IgD-negative memory B cell (primary cell): ENCODE data around the gene CRISP2. TPM values are rescaled to one million over a fixed set of nuclear protein-coding genes. Genes with fewer than 3 reads are reported as not detected.
"Not testable (repeated sequence)": the region's sequence is repeated elsewhere in the genome, so short reads cannot be mapped to it uniquely, and the experiment has no call there.

ENCODE experiments used
- H3K27ac Mint-ChIP-seq, 3 donors: one replicate each; pipeline ENCODE4 v1.8.0; 2020 to 2022; ENCODE audit warnings: mild to moderate bottlenecking in 3 of 3, mixed read lengths in 3 of 3, moderate library complexity in 1 of 3
- H3K27me3 Mint-ChIP-seq: one replicate; pipeline ENCODE4 v1.8.0; 2021; ENCODE audit warnings: mixed read lengths
- H3K36me3 Mint-ChIP-seq: one replicate; pipeline ENCODE4 v1.8.0; 2020; ENCODE audit warnings: mild to moderate bottlenecking, mixed read lengths
- H3K4me1 Mint-ChIP-seq, 3 donors: one replicate each; pipeline ENCODE4 v1.8.0; 2020 to 2022; ENCODE audit warnings: mixed read lengths in 3 of 3, mild to moderate bottlenecking in 1 of 3
- H3K4me3 Mint-ChIP-seq, 4 donors: one replicate each; pipeline ENCODE4 v1.8.0; 2020 to 2022; ENCODE audit warnings: mild to moderate bottlenecking in 4 of 4, mixed read lengths in 4 of 4, moderate library complexity in 3 of 4
- H3K9me3 Mint-ChIP-seq, 3 donors: one replicate each; pipeline ENCODE4 v1.8.0; 2020 to 2021; ENCODE audit warnings: mixed read lengths in 3 of 3, mild to moderate bottlenecking in 1 of 3
- polyA plus RNA-seq: library from polyadenylated mRNA; unstranded; fragments of 300-500 nt; fragmentation: Illumina TruSeq; gene quantifications from one replicate; pipeline ENCODE4 v1.2.3, GENCODE V29; 2021

The CRISP2 gene
- not detected for polyA plus RNA-seq

- Mint-ChIP-seq H3K9me3 (peaks cover 5 to 8% (median 7%) of the 10 kb centered on the region in 3 donors), H3K4me1 (no peaks in the 10 kb centered on the region), H3K27me3 (no peaks in the 10 kb centered on the region), H3K36me3 (no peaks in the 10 kb centered on the region), H3K4me3 (no peak within 1 kb of the TSS), H3K27ac (peak within 1 kb of the TSS in 1 of 3 donors; percentile 6)
These were observed at the start of gene CRISP2 for GRCh38 chr6:49713346-49713745. TSS of gene CRISP2 (minus strand) at chr6:49713543. CDS start at chr6:49709196, 4,347 bp downstream.

GRCh38 chr6:49744259-49744658 is 30.9 kb upstream of the CRISP2 start, which contains the start of gene CRISP3:
TSS of gene CRISP3 (minus strand) at chr6:49744388. CDS start at chr6:49744367, 21 bp downstream.
- no peak within 1 kb of the TSS for H3K4me3 Mint-ChIP-seq
- no peaks in the 10 kb centered on the region for H3K4me1 Mint-ChIP-seq
- H3K27ac Mint-ChIP-seq = no peak within 1 kb of the TSS
- H3K9me3 Mint-ChIP-seq = peaks cover under 1 to 6% (median 2%) of the 10 kb centered on the region in 3 donors
- no peaks in the 10 kb centered on the region for H3K36me3 Mint-ChIP-seq
- H3K27me3 Mint-ChIP-seq = no peaks in the 10 kb centered on the region

GRCh38 chr6:49743429-49743828 is 30.1 kb upstream of the CRISP2 start:
- Mint-ChIP-seq H3K27ac (no peak overlapping the region), H3K9me3 (peaks cover 0 to 6% (median 0%) of the 10 kb centered on the region in 3 donors), H3K4me1 (no peaks in the 10 kb centered on the region), H3K4me3 (no peak overlapping the region), H3K36me3 (no peaks in the 10 kb centered on the region), H3K27me3 (no peaks in the 10 kb centered on the region)

GRCh38 chr6:49739423-49739822 is 26.1 kb upstream of the CRISP2 start:
- Mint-ChIP-seq H3K4me1 (no peaks in the 10 kb centered on the region), H3K36me3 (no peaks in the 10 kb centered on the region), H3K4me3 (no peak overlapping the region), H3K9me3 (peaks cover 0 to 2% (median 0%) of the 10 kb centered on the region in 3 donors), H3K27ac (no peak overlapping the region), H3K27me3 (no peaks in the 10 kb centered on the region)

GRCh38 chr6:49736017-49736508 is 22.7 kb upstream of the CRISP2 start:
- no peaks in the 10 kb centered on the region for H3K4me1 Mint-ChIP-seq
- H3K27ac Mint-ChIP-seq = no peak overlapping the region
- H3K36me3 Mint-ChIP-seq = no peaks in the 10 kb centered on the region
- H3K27me3 Mint-ChIP-seq = no peaks in the 10 kb centered on the region
- no peak overlapping the region for H3K4me3 Mint-ChIP-seq
- H3K9me3 Mint-ChIP-seq = peaks cover 0 to 1% (median 0%) of the 10 kb centered on the region in 3 donors

GRCh38 chr6:49733680-49734079 is 20.3 kb upstream of the CRISP2 start:
- Mint-ChIP-seq H3K4me1 (no peaks in the 10 kb centered on the region), H3K27ac (no peak overlapping the region), H3K36me3 (no peaks in the 10 kb centered on the region), H3K27me3 (no peaks in the 10 kb centered on the region), H3K9me3 (peaks cover 0 to 4% (median 2%) of the 10 kb centered on the region in 3 donors), H3K4me3 (no peak overlapping the region)

- Mint-ChIP-seq H3K27ac (no peak overlapping the region), H3K4me3 (no peak overlapping the region), H3K36me3 (no peaks in the 10 kb centered on the region), H3K4me1 (no peaks in the 10 kb centered on the region), H3K9me3 (peaks cover 0 to 4% (median 4%) of the 10 kb centered on the region in 3 donors), H3K27me3 (no peaks in the 10 kb centered on the region)
These were observed 19.4 kb upstream of the CRISP2 start for GRCh38 chr6:49732781-49733180.

- Mint-ChIP-seq H3K4me3 (no peak overlapping the region), H3K36me3 (no peaks in the 10 kb centered on the region), H3K4me1 (no peaks in the 10 kb centered on the region), H3K9me3 (peaks cover 0 to 8% (median 8%) of the 10 kb centered on the region in 3 donors), H3K27ac (no peak overlapping the region), H3K27me3 (no peaks in the 10 kb centered on the region)
These were observed 16.9 kb upstream of the CRISP2 start for GRCh38 chr6:49730251-49730650.

GRCh38 chr6:49723917-49724316 is 10.6 kb upstream of the CRISP2 start:
- not testable (repeated sequence) for H3K4me1 Mint-ChIP-seq, H3K36me3 Mint-ChIP-seq, H3K27me3 Mint-ChIP-seq, H3K27ac Mint-ChIP-seq, H3K4me3 Mint-ChIP-seq
- H3K9me3 Mint-ChIP-seq = peaks cover 3 to 19% (median 4%) of the 10 kb centered on the region in 3 donors

GRCh38 chr6:49721297-49721696 is 8.0 kb upstream of the CRISP2 start:
- Mint-ChIP-seq H3K27me3 (no peaks in the 10 kb centered on the region), H3K27ac (no peak overlapping the region), H3K4me1 (no peaks in the 10 kb centered on the region), H3K36me3 (no peaks in the 10 kb centered on the region), H3K4me3 (no peak overlapping the region), H3K9me3 (peaks cover 6 to 20% (median 7%) of the 10 kb centered on the region in 3 donors)

GRCh38 chr6:49720372-49720771 is 7.0 kb upstream of the CRISP2 start:
- peaks cover 3 to 16% (median 6%) of the 10 kb centered on the region in 3 donors for H3K9me3 Mint-ChIP-seq
- no peaks in the 10 kb centered on the region for H3K27me3 Mint-ChIP-seq
- H3K4me3 Mint-ChIP-seq = no peak overlapping the region
- no peaks in the 10 kb centered on the region for H3K36me3 Mint-ChIP-seq
- no peaks in the 10 kb centered on the region for H3K4me1 Mint-ChIP-seq
- no peak overlapping the region for H3K27ac Mint-ChIP-seq

- Mint-ChIP-seq H3K27ac (no peak overlapping the region), H3K36me3 (no peaks in the 10 kb centered on the region), H3K27me3 (no peaks in the 10 kb centered on the region), H3K4me1 (no peaks in the 10 kb centered on the region), H3K9me3 (peaks cover 0 to 11% (median 0%) of the 10 kb centered on the region in 3 donors), H3K4me3 (no peak overlapping the region)
These were observed 14.9 kb downstream of the CRISP2 start for GRCh38 chr6:49698478-49698877.

- Mint-ChIP-seq H3K4me3 (no peak overlapping the region), H3K36me3 (no peaks in the 10 kb centered on the region), H3K27ac (no peak overlapping the region), H3K4me1 (no peaks in the 10 kb centered on the region), H3K27me3 (no peaks in the 10 kb centered on the region), H3K9me3 (peaks cover 1 to 18% (median 5%) of the 10 kb centered on the region in 3 donors)
These were observed 19.8 kb downstream of the CRISP2 start for GRCh38 chr6:49693512-49693911.

- Mint-ChIP-seq H3K9me3 (peaks cover 1 to 18% (median 5%) of the 10 kb centered on the region in 3 donors), H3K36me3 (no peaks in the 10 kb centered on the region), H3K27ac (no peak overlapping the region), H3K4me3 (no peak overlapping the region), H3K27me3 (no peaks in the 10 kb centered on the region), H3K4me1 (no peaks in the 10 kb centered on the region)
These were observed 20.8 kb downstream of the CRISP2 start for GRCh38 chr6:49692534-49692933.

- Mint-ChIP-seq H3K27ac (no peak overlapping the region), H3K36me3 (no peaks in the 10 kb centered on the region), H3K9me3 (peaks cover 0 to 8% (median 1%) of the 10 kb centered on the region in 3 donors), H3K27me3 (no peaks in the 10 kb centered on the region), H3K4me1 (no peaks in the 10 kb centered on the region), H3K4me3 (no peak overlapping the region)
These were observed 36.6 kb downstream of the CRISP2 start for GRCh38 chr6:49676671-49677281.

- Mint-ChIP-seq H3K27ac (no peak overlapping the region), H3K36me3 (no peaks in the 10 kb centered on the region), H3K4me1 (no peaks in the 10 kb centered on the region), H3K4me3 (no peak overlapping the region), H3K27me3 (no peaks in the 10 kb centered on the region), H3K9me3 (peaks cover 1 to 7% (median 2%) of the 10 kb centered on the region in 3 donors)
These were observed 37.5 kb downstream of the CRISP2 start for GRCh38 chr6:49675816-49676215.
